ENCODE data around the gene TNFRSF13B. TPM values are rescaled to one million over a fixed set of nuclear protein-coding genes. Genes with fewer than 3 reads are reported as not detected.
"Not testable (repeated sequence)": the region's sequence is repeated elsewhere in the genome, so short reads cannot be mapped to it uniquely, and the experiment has no call there.

TNFRSF13B gene
- total RNA-seq, 4 donors from 2014 or later = not detected

GRCh38 chr17:16975744-16976625 is 4.1 kb upstream of the TNFRSF13B start:
- Histone ChIP-seq H3K4me3 (replicated peaks in 1 of 3) (no peak overlapping the region), H3K27ac (no peak overlapping the region), H3K9me3 (no peaks in the 10 kb centered on the region), H3K27me3 (no peaks in the 10 kb centered on the region), H3K4me1 (no peaks in the 10 kb centered on the region), H3K36me3 (no peaks in the 10 kb centered on the region)
- intact Hi-C loops (cut with DNase I) = no loop called here
- DNase-seq = no peak
- TF ChIP-seq POLR2A (IDR thresholded peaks at IDR 0.05) (no peak), CTCF (IDR thresholded peaks at IDR 0.05) (no peak)
- 92 to 94% methylated on average over 10 of the region's 10 CpGs for WGBS, 2 donors

GRCh38 chr17:16975277-16975651 is 3.3 kb upstream of the TNFRSF13B start:
- Histone ChIP-seq H3K4me1 (no peaks in the 10 kb centered on the region), H3K36me3 (no peaks in the 10 kb centered on the region), H3K27me3 (no peaks in the 10 kb centered on the region), H3K27ac (no peak overlapping the region), H3K4me3 (replicated peaks in 1 of 3) (no peak overlapping the region), H3K9me3 (no peaks in the 10 kb centered on the region)
- intact Hi-C loops (cut with DNase I) = no loop called here
- TF ChIP-seq POLR2A (IDR thresholded peaks at IDR 0.05) (no peak), CTCF (IDR thresholded peaks at IDR 0.05) (no peak)
- DNase-seq = no peak
- 84% methylated on average over 2 of the region's 2 CpGs for WGBS, 2 donors

DNA sequence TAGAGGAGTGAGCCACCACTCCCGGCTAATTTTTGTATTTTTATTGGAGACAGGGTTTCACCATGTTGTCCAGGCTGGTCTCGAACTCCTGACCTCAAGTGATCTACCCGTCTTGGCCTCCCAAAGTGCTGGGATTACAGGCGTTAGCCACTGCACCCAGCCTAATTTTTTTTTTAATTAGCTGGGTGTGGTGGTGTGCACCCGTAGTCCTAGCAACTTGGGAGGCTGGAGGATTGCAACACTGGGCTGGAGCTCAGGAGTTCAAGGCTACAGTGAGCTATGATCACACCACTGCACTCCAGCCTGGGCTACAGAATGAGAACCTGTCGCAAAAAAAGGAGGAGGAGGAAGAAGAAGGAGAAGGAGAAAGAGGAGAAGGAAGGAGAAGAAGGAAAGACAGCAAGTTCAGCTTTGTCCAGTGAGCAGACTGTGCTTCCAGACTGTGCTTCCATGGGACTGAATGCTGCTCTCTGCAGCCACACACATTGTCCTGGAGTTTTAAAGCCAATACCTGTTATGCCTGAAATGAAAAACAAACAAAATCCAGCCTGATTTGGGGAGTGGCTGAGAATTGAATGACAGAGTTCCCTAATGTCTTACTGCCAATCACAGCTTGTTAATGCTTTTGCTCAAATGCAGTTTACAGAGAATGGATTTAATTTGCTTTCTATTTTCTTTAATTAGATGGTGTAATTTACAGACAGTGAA is 2.8 kb upstream of the TNFRSF13B start:
- Histone ChIP-seq H3K27me3 (no peaks in the 10 kb centered on the region), H3K9me3 (no peaks in the 10 kb centered on the region), H3K4me3 (replicated peaks in 1 of 3) (no peak overlapping the region), H3K27ac (no peak overlapping the region), H3K36me3 (no peaks in the 10 kb centered on the region), H3K4me1 (peaks cover 0 to 5% of the 10 kb centered on the region in 2 donors)
- TF ChIP-seq CTCF (IDR thresholded peaks at IDR 0.05) (no peak), POLR2A (IDR thresholded peaks at IDR 0.05) (no peak)
- intact Hi-C loops (cut with DNase I) = no loop called here
- no peak for DNase-seq
- 91 to 95% methylated on average over 6 of the region's 6 CpGs for WGBS, 2 donors

- no peak for DNase-seq
- no peaks in the 10 kb centered on the region for H3K27me3 ChIP-seq
- WGBS, 2 donors = 71 to 78% methylated on average over 13 of the region's 13 CpGs
- intact Hi-C loops (cut with DNase I) = no loop called here
- no peaks in the 10 kb centered on the region for H3K9me3 ChIP-seq
- no peak overlapping the region for H3K4me3 ChIP-seq (replicated peaks in 1 of 3)
- TF ChIP-seq CTCF (IDR thresholded peaks at IDR 0.05) = no peak
- no peak for TF ChIP-seq POLR2A (IDR thresholded peaks at IDR 0.05)
- no peak overlapping the region for H3K27ac ChIP-seq
- H3K36me3 ChIP-seq = no peaks in the 10 kb centered on the region
- peaks cover 0 to 5% of the 10 kb centered on the region in 2 donors for H3K4me1 ChIP-seq
Observed at GRCh38 chr17:16973760-16974540, 2.0 kb upstream of the TNFRSF13B start.

DNA sequence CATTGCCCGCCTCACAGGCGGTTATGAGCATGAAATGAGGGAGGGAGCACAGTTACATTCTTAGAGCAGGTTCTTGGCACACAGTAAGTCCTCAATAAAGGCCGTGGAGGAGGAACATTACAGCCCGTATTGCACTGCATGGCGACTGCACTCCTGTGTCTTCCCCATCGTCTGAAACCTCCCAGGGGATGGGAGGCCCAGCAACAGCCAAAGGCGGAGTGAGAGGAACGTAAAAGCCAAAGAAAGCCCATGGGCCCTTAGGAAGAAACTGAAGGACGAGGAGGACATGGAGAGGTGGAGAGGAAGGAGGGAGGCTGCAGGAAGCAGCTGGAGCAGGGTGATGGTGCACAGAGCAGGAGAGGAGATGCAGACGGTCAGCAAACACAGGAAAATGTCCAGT is 1.1 kb upstream of the TNFRSF13B start:
- H3K36me3 ChIP-seq; DNase-seq; H3K27ac ChIP-seq; H3K4me3 ChIP-seq (replicated peaks in 1 of 3); intact Hi-C loops (cut with DNase I); H3K9me3 ChIP-seq; H3K4me1 ChIP-seq; H3K27me3 ChIP-seq: not testable (repeated sequence)
- WGBS, 2 donors = 70 to 77% methylated on average over 10 of the region's 10 CpGs
